Left colon (tissue), 2 donors: ENCODE measurements around the gene ARHGAP9. TPM values are rescaled to one million over a fixed set of nuclear protein-coding genes. Genes with fewer than 3 reads are reported as not detected.

ENCODE experiments used
- ATAC-seq: fragments of 200-7000 bp; cut with Tn5 transposase; one replicate; pipeline ENCODE4 v1.9.1; 2020; ENCODE audit warnings: mild to moderate bottlenecking, moderate library complexity
- DNase-seq, 2 donors: peaks; one replicate each; pipeline ENCODE4 v3.0.0-alpha.2; 2020
- intact Hi-C, 2 donors: fragments of 100-400 bp; cut with DNase I in 1 of 2; cut with micrococcal nuclease in 1 of 2; formaldehyde crosslinking; loops; one replicate each; pipeline versions ENCODE4 v1.11.2 to v1.14.0; 2022; cut with DNase I, micrococcal nuclease
- total RNA-seq, 2 donors: library from RNA; stranded (reverse); fragmentation: NEBNext Ultra II Directional; extraction: Animal tissue kit (Norgen Biotek cat#: 25700); gene quantifications; one replicate each; pipeline ENCODE4 v1.2.1, GENCODE V29; 2021
- donor health status: DM: no; HTN: no; CAD: no.
- donor health status: DM: yes; HTN: yes; CAD: no.

The ARHGAP9 gene
- total RNA-seq, 2 donors from 2014 or later = 6.4 to 11.4 TPM

DNA sequence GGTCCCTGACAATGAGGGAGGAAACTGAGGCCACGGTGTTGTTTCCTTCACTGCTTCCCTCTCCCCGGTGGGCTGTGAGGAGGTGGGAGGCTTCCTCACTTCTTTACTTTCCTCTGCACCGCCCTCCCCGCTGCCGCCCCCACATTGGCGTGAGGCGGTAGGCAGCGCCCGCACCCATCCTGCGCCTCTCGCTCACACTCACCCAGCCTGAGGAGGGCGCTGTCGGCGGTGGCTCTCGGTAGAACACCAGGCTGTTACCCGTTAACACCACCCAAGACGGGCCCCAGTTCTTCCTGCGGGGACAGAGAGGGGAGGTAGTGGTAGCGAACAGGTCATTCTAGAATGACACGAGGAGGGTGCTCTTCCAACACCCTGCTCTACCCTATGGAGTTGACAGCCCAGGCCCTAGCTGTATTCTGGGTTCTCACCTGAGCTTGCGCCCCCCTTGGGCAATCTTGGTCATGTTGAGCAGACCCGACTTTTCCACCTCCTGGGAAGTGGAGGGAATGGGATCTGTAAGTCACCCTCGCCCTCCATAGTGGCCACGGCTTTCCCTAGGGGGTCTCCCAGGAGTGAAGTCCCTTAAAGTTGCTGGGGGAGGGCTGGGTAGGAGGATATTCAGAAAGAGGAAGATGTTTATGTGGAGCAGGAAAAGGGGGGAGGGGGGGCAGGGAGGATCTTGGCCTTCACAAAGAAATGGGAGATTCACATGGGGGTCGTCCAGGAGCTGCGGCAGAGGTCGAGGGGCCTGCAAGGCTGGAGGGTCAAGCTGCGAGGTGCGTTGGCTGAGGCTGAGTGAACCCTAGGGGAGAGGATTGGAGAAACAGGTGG, 3.3 kb downstream of the ARHGAP9 start:
- peak in 1 of 2 donors; percentile 61 for DNase-seq
- peak; percentile 5 for ATAC-seq
- intact Hi-C loops = no loop called here

DNA sequence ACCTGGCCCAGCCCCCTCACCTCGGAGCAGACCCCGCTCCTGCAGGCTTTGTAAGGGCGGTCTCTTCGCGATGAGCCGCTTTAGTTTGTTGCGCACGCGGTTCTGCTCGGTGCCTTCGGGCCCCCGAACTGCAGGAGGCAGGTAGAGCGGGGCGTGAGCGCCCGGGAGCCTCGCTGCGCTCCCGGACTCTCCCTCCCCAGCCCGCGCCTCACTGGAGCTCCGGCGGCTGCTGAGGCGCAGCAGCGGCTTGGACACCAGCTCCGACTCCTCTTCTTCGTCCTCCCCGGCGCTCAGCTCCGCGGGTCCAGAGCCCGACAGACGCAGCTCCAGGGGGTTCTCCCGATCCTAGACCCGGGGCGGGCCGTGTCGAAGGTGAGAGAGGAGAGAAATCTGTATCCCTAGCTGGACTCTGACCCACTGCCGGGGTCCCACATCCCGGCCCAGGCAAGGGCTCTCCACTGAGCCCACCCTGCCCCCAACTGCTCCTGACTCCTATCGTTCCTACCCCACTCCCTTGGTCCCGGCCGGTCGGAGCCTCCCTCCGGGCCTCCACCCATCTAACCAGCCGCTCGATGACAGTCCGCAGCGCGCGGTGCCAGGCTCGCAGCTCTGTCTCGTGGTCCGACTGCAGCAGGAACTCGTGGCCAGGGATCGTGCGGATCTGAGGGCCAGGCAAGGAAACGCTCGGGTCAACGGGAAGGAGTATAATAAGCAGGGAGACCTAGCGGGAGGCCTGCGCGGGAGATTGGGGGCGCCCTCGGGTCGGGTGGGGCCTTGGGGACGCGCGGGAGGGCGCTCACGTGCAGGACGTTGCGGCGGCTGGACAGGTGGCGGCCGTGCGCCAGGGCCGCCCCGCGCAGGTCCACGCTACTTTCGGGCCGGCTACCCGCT, 4.2 kb downstream of the ARHGAP9 start:
- peak; percentile 42 for ATAC-seq
- intact Hi-C loops = no loop called here
- peak in 1 of 2 donors; percentile 47 for DNase-seq

DNA sequence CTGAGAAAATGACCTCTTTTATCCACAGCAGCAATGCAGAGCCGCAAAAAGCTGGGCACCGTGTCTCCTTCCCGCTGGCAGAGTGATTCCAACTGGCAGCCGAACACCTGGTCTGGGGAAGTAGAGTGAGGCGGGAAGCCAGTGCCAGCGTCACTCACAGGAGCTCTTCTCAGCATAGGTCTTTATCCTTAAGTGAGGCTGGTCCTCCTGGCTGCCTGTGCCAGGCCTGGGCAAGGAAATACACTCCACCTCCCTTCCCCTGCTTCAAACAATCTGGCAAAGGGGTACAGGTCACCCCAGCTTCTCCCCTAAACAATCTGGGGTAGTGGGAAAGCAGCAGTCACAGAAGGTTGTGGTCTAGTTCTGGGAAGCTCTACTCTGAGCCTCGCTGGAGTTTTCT, 4.8 kb downstream of the ARHGAP9 start:
- DNase-seq = no peak
- ATAC-seq = no peak
- intact Hi-C loops = no loop called here

DNA sequence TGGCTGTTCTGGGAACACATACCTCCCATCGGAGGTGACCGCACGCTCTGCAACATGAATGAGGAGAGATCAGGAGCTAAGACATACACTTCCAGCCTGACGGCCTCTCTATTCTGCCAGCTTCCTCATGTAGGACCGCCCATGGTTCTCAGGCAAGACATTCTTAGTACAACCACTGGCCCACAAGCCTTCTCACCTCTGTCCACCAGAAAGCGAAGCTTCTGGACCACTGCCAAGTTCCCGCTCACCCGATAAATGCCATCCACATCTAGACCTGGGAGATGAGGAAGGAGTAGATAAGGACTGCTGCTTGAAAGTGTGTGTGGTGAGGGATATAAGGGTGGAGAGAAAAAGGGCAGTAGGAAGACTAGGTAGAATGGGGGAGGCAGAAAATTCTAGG, 5.2 kb downstream of the ARHGAP9 start:
- intact Hi-C loops = no loop called here
- ATAC-seq (no peak), DNase-seq (no peak)

DNA sequence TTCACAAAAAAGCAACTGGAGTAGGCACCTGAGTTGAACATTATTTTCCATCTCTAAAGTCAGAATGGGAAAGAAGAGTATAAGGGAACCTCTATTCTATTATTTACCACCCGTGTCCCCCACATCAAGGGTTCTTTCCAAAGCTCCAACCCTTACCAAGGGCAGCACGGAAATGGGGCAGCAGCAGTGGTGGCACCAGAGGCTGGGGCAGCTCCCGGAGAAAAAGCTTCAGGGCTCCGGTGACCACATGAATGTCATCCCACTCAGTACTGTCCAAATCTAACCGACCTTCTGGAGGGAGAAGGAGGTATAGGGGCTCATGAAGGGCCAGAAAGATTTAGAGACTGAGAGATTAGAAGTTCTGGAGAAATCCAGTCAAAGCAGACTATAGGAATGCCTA, 5.8 kb downstream of the ARHGAP9 start:
- ATAC-seq (no peak), DNase-seq (no peak)
- intact Hi-C loops = no loop called here

DNA sequence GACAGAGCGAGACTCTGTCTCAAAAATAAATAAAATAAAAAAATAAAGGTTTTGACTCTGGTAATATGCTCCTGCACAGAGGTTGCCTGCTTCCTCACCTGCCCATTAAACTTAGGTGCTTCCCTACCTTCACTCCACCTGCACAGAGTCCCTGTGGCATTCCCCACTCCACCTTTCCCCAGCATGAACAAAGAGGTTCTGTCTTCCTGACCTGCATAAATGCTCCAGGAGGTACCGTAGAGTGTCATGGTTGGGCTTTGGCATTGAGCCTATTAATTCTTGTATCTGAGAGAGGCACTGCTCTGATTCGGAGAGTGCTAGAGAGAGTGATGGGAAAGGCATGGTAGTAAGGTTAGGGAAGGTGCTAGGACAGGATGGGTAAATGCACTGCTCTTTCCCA, 6.3 kb downstream of the ARHGAP9 start:
- no peak for DNase-seq
- no peak for ATAC-seq
- intact Hi-C loops = no loop called here

DNA sequence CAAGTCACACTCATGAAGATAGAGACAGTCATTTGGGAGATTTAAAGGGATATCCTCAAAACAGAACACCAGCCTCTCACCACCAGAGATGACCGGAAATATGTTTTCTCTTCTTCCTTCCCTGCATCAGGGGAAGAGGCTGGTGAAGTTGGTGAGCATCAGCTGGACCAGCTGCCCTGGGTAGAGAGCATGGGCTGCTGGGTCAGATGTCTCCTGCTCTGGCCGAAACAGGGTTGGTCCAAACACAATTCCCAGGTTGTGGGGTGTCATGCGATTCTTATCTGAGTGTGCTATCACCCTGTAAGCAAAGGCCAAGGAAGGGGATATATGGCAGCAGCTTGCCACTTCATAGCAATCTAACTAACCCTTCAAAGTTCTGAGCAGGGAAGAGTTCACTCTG, 7.3 kb downstream of the ARHGAP9 start:
- no peak for ATAC-seq
- no peak for DNase-seq
- intact Hi-C loops = no loop called here

DNA sequence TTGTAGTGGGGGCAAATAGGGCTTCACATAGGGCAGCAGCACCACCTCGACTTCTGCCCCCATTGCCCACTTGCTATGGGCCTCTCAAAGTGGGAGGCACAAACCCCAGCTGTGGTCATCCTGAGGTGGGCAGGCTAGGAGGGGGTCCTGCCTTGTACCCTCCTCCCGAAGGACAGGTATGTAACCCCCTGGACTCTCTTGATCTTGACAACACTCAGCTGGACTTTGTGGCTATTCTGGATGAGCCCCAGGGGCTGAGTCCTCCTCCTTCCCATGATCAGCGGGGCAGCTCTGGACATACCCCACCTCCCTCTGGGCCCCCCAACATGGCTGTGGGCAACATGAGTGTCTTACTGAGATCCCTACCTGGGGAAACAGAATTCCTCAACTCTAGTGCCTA, 8.0 kb downstream of the ARHGAP9 start:
- intact Hi-C loops = no loop called here
- no peak for DNase-seq
- no peak for ATAC-seq

DNA sequence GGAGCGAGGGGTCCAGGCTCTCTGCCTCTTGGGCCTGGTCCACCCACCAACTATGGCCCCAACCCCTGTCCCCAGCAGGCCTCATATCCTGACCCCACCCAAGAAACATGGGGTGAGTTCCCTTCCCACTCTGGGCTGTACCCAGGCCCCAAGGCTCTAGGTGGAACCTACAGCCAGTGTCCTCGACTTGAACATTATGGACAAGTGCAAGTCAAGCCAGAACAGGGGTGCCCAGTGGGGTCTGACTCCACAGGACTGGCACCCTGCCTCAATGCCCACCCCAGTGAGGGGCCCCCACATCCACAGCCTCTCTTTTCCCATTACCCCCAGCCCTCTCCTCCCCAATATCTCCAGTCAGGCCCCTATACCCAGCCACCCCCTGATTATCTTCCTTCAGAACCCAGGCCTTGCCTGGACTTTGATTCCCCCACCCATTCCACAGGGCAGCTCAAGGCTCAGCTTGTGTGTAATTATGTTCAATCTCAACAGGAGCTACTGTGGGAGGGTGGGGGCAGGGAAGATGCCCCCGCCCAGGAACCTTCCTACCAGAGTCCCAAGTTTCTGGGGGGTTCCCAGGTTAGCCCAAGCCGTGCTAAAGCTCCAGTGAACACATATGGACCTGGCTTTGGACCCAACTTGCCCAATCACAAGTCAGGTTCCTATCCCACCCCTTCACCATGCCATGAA, 8.6 kb downstream of the ARHGAP9 start:
- DNase-seq (peak in 1 of 2 donors; percentile 46), ATAC-seq (peak; percentile 87)
- intact Hi-C loops = no loop called here

DNA sequence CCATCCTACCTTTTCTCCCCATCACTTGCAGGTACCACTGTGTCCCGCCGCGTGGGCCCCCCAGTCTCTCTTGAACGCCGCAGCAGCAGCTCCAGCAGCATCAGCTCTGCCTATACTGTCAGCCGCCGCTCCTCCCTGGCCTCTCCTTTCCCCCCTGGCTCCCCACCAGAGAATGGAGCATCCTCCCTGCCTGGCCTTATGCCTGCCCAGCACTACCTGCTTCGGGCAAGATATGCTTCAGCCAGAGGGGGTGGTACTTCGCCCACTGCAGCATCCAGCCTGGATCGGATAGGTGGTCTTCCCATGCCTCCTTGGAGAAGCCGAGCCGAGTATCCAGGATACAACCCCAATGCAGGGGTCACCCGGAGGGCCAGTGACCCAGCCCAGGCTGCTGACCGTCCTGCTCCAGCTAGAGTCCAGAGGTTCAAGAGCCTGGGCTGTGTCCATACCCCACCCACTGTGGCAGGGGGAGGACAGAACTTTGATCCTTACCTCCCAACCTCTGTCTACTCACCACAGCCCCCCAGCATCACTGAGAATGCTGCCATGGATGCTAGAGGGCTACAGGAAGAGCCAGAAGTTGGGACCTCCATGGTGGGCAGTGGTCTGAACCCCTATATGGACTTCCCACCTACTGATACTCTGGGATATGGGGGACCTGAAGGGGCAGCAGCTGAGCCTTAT, 9.2 kb downstream of the ARHGAP9 start:
- ATAC-seq = peak; percentile 37
- intact Hi-C loops = no loop called here
- no peak for DNase-seq

DNA sequence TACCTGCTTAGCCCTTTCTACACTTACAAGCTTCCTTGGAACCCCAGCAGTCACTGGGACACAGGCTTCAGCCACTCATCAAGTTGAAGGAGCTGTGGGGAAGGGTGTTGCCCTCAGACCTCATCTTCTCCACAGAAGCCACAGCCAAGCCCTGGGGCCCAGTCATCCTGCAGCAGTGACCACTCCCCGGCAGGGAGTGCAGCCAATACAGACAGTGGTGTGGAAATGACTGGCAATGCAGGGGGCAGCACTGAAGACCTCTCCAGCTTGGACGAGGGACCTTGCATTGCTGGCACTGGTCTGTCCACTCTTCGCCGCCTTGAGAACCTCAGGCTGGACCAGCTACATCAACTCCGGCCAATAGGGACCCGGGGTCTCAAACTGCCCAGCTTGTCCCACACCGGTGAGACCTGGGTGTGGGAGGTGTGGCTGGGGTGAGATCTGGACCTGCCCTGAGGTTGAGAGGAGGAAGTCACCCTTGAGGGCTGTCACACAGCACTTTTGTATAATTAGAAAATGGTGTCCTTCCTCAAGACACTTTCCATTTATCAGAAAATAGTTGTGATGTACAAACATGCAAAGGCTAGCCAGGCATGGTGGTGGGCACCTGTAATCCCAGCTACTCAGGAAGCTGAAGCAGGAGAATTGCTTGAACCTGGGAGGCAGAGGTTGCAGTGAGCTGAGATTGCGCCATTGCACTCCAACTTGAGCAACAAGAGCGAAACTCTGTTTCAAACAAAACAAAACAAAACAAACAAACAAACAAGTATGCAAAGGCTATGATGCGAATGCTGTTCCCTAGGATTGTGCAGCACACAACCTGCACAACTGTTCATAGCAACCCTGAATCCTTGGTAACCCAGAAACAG, 10.1 kb downstream of the ARHGAP9 start:
- intact Hi-C loops = no loop called here
- DNase-seq (no peak), ATAC-seq (no peak)

DNA sequence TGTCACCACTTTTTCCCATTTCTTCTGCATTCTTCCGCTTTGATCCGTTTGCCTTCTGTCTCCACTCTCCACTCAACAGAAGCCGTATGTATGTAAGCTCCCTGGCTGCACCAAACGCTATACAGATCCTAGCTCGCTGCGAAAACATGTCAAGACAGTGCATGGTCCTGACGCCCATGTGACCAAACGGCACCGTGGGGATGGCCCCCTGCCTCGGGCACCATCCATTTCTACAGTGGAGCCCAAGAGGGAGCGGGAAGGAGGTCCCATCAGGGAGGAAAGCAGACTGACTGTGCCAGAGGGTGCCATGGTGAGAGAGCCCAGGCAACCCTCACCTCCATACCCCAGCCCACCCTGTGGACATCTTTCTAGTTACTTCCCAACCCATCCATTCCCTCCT, 11.8 kb downstream of the ARHGAP9 start:
- ATAC-seq (no peak), DNase-seq (no peak)
- intact Hi-C loops = no loop called here

DNA sequence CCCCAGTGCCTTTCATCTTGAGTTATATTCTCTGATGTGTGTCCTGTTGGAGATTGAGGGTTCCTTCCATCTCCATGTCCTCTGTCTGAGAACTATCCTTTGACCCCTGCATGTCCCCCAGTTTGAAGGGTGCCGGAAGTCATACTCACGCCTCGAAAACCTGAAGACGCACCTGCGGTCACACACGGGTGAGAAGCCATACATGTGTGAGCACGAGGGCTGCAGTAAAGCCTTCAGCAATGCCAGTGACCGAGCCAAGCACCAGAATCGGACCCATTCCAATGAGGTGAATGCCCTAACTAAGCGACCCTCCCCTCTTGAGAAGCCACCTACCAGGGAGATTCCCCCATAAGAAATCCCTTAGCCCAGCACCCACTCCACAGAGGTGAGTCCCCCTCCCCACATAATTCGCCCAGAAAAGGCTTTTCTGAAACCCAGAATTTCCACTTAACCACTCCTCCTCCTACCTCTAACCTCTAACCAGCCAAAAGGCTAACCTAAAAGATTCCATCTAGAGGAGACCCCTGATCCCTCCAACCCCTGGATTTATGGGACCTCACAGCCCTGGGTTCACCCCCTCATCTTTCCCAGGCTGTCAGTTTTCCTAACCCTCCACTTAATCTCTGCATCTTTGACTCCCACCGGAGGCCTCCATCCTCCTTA, 12.3 kb downstream of the ARHGAP9 start:
- ATAC-seq (no peak), DNase-seq (no peak)
- intact Hi-C loops = no loop called here

DNA sequence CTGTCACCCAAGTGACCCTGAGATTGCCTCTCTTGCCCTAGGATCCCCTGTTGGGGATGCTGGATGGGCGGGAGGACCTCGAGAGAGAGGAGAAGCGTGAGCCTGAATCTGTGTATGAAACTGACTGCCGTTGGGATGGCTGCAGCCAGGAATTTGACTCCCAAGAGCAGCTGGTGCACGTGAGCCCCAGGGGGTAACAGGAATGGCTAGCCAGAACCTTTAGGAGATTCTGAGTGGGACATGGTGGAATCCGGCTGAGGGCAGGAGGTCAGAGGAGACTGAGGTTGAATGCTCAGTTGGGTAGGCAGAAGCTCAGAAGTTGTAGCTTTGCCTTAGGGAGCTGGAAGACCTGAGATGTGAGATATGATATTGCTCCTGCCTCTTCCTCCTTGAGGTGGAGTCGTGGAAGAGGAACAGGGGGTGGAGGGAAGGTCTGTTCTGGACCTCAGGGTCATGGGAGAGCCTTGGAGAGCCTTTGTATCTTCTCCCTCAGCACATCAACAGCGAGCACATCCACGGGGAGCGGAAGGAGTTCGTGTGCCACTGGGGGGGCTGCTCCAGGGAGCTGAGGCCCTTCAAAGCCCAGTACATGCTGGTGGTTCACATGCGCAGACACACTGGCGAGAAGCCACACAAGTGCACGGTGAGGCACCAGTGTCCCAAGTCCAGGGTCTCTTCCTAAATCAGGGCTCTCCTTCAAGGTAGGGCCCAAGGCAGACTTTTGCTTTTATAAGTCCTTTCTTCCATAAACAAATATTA, 13.7 kb downstream of the ARHGAP9 start:
- DNase-seq (no peak), ATAC-seq (no peak)
- intact Hi-C loops = no loop called here

DNA sequence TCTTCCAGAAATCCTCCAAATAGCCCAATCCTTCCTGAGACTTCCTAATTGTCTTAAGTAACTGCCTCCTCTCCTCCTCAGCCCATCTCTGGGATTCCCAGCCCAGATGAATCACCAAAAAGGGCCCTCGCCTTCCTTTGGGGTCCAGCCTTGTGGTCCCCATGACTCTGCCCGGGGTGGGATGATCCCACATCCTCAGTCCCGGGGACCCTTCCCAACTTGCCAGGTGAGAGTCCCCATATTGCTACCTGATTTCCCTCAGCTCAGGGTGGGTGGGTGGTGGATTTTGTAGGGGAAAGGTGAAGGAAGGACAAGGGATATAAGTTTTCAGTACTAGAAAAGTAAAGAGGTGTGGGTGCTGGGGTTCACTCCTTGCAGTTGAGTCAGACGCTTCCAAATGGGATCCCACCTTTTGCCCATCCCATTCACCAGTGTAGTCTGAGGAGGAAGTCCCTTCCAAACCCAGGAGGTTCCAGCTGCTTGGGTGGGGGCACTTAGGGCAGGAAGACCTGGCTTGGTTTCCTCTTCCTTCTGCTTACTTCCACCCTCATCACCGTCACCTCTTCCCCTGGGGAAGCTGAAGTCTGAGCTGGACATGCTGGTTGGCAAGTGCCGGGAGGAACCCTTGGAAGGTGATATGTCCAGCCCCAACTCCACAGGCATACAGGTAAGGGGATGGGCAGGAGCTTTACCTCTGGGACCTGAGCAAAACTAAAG, 14.5 kb downstream of the ARHGAP9 start:
- intact Hi-C loops = no loop called here
- no peak for DNase-seq
- ATAC-seq = no peak

DNA sequence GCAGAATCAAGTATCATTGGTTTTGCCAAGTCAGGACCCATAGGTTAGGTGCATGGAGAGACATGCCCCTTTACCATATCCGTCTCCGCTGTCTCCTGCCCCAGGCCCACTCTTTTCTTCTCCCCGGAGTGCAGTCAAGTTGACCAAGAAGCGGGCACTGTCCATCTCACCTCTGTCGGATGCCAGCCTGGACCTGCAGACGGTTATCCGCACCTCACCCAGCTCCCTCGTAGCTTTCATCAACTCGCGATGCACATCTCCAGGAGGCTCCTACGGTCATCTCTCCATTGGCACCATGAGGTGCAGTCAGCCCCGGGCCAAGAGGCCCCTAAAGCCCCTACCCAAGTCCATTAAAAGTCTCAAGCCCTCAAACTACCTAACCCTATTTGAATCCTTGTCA, 15.1 kb downstream of the ARHGAP9 start:
- ATAC-seq = no peak
- intact Hi-C loops = no loop called here
- no peak for DNase-seq
